Left forelimb (tissue), 1 donor: ENCODE data around the gene NADSYN1.

Experiments used
- DNase-seq: peaks from one replicate; pipeline ENCODE4 v3.0.0-alpha.2; 2018; ENCODE audit warnings: low spot score

The NADSYN1 gene

DNA sequence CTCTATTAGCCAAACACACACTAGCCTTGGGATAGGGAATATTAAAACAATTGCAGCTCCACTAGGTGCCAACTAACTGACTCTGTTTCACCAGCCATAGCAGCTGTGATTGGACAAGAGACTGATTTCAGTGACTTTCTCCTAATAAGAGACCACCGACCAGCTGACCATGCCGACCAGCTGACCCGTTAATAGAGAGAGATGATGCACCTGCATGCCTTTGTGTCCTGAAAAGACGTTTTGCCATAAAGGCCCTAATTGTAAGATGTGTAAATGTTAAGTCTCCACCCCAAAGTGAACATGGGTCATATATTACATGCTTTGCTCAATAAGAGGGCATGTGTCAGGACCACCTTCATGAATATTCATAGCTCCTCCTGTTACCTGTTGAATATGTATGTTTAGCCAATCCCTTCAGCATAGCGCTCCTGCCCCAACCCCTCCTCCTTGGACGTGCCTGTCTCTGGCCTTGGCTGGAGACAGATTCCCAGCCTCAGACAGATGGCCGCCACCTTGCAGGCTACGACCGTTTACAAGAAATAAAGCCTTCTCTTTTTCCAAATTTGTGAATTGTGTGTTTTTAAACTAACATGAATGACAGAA, 1.3 kb upstream of the NADSYN1 start:
- DNase-seq: peak; percentile 42

DNA sequence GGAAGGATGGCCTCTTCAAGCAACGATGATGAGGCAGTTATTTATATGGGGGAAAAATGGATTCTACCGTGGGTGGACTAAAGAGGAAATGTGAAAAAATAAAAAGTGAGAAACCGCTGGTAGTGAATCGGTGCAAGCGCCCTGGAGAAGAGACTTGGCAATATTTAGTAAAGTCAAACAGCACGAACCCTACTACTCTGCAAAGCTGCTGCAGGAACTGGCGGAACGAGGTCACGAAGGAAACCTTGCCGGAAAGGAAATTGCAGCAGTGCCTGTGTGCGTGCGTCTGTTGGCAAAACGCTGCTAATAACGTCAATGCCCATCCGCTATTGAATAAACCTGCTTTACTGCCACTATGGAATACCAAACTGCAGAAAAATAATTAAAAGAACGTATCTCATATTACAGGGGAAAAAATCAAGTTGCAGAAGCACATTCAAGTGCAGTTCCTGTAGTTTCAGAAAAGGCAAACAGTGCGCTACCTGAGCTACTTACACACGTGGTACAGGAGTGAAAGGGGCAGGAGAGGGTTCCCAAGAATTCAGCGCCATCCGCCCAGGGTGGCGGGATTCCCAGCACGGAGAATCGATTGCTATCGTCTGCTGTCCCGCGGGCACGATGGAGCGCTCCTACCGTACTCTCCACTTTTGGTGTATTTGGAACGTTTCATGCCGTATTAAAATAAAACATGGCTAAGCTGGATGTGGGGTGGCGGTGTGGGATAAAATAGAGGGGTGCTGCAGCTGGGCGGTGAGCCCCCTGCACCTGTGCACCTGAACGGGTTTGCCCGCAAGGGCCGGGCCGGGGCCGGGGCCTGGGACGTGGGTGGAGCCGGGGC, 585 bp upstream of the NADSYN1 start:
- DNase-seq: peak; percentile 51

DNA sequence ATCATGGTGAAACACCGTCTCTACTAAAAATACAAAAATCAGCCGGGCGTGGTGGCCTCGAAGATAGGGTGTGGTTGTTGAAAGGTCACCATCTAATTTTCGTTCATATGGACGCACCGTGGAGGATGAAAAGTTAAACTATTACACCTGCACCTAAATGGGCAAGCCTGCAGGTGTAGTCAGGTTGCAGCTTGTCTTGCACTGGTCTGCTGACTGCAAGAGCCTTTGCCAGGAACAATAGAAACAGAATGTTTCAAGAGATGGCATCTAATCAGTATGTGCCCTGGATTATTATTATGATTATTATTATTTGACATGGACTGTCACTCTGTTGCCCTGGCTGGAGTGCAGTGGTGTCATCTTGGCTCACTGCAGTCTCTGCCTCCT, 908 bp downstream of the NADSYN1 start:
- DNase-seq: no peak

- DNase-seq: no peak
Observed at GRCh38 chr11:71454470-71455113, 1.6 kb downstream of the NADSYN1 start.

- no peak for DNase-seq
Observed at GRCh38 chr11:71456294-71456693, 3.3 kb downstream of the NADSYN1 start.

DNA sequence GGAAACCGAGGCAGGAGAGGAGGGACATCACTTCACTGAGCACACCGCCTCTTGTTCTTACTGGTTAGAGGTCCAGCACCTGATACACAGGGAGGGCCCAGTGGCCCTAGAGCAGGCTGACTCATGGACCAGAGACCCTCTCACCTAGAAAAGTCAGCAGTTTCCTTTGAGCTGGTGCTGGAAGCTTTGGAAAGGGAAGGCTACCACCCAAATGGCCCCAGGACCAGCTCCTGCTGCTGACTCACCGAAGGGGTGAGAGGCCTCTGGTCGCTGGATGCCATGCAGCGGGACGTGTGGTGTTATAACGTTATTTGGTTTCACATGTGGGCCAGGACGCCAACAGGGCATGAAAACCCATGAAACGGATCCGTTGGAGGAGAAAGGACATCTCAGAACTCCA, 3.8 kb downstream of the NADSYN1 start:
- no peak for DNase-seq

- no peak for DNase-seq
Observed at GRCh38 chr11:71458146-71459070, 5.4 kb downstream of the NADSYN1 start.

DNA sequence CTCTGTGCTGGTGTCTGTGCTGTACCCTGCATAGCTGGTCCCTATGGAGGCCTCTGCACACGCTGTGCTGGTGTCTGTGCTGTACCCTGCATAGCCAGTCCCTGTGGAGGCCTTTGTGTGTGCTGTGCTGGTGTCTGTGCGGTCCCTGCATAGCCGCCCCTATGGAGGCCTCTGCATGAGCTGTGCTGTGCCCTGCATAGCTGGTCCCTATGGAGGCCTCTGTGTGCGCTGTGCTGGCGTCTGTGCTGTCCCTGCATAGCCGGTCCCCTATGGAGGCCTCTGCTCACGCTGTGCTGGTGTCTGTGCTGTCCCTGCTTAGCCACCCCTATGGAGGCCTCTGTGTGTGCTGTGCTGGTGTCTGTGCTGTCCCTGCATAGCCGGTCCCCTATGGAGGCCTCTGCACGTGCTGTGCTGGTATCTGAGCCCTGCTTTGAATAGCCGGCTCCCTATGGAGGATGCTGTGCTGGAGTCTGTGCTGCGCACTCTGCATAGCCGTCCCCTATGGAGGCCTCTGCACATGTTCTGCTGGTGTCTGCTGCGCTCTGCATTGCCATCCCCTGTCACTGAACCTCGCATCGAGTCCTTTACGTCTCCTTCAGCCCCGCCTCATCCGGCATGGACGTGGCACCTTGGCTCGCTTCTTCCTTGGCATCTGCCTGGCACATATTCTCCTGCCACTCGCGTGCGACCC, 6.2 kb downstream of the NADSYN1 start:
- no peak for DNase-seq

- no peak for DNase-seq
Observed at GRCh38 chr11:71459767-71460320, 6.8 kb downstream of the NADSYN1 start.

DNA sequence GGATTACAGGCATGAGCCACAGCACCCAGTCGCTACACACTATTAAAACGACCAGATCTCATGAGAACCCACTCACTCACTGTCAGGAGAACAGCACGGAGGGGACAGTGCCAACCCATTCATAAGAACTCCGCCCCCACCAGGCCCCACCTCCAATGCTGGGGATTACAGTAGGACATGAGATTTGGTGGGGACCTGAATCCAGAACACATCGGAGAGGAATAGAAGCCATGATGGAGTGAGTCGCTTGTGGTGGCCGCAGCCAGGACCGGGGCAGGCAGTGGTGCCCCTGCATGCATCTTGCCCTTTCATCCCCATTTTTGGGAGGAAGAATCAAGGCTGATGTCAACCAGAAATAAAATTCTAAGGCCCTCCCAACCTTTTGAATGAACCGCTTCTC, 8.7 kb downstream of the NADSYN1 start:
- DNase-seq: no peak

DNA sequence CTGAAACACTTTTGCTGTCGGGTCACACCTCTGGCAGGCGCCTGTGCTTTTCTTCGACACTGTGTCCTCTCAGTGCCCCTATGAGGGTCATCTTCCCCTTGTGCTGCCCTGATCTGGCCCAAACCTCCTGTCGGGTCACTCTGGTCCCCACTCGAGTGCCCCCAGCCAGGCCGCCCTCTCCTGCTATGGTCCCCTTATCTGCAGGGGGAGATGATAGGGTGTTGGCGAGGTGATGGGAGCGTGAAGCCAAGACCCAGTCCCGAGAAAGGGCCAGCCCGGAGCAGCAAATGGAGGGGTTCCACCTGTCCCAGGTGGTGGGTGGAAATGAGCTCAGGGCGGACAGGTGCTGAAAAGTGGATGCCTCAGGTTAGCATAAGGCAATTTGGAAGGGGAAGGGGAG, 9.7 kb downstream of the NADSYN1 start:
- no peak for DNase-seq

GRCh38 chr11:71463331-71464211, 10.6 kb downstream of the NADSYN1 start:
- DNase-seq: no peak

GRCh38 chr11:71465054-71465453, 12.1 kb downstream of the NADSYN1 start:
- no peak for DNase-seq

GRCh38 chr11:71466358-71466757, 13.4 kb downstream of the NADSYN1 start:
- DNase-seq: no peak

GRCh38 chr11:71467164-71467563, 14.2 kb downstream of the NADSYN1 start:
- no peak for DNase-seq

- no peak for DNase-seq
Observed at GRCh38 chr11:71470946-71471345, 17.9 kb downstream of the NADSYN1 start.

DNA sequence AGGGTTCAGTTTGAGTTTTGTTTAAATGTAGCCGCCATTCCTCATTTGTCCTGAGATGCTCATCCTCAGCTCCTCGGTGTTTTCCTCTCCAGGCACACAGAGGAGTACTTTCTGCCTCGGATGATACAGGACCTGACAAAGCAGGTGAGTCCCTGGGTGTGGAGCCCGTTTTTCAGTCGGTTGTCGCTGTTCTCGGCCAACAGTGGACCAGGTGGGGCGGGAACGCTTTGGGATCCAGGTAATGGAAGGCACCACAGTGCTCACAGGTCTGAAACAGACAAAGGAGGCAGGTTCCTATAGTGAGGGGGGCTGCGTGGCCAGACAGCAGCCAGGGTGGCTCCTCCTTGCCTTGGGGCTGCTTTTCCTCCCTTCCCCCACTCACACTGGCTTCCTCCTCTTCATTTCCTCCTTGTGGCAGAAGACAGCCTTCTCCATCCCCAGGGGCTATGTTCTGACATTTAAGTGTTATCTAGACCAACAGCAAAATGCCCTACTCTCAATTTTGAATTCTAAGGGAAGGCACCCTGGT, 19.4 kb downstream of the NADSYN1 start:
- DNase-seq: no peak

DNA sequence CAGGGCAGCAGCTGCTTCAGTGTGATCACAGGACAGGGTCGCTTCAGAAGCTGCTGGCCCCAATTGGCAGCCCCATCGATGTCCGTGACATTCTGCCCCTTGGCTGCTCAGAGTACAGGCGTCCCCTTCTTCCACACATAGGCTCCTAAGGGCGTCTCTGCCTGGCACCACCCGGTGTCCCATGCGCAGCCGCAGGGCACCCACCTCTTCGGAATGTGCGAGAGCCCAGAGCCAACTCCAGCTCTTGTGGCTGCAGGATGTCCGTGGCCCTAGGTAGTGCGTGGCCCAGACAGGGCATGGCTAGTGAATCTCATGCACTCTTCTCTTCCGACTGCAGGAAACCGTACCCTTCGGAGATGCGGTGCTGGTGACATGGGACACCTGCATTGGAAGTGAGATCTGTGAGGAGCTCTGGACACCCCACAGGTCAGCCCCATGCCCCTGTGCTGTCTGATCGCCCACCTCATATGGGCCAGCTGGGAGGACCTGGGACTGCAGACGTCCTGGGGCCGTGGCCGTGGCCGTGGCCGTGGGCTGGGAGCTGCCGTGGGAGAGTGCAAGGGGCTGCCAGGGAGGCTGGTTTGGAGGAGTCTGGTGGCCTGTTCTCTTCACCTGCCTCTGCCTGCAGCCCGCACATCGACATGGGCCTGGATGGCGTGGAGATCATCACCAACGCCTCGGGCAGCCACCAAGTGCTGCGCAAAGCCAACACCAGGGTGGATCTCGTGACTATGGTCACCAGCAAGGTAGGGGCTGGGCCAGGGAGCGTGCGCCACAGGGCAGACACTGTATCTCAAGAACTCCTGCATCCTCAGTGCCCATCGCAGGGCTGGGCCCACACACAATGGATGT, 20.2 kb downstream of the NADSYN1 start:
- DNase-seq: no peak

DNA sequence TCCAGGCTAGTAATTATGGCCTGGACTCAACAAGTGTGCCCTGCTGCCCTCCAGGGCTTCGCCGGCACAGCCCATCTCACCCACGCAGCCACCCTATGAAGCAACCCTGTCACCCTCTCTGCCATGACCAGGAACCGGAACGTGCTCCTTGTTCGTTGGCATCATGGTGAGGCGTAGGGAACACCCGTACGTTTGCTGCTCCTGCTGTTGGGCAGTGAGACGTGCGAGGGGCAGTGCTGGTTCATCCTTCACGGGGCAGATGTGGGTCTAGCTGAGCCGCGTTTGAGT, 20.7 kb downstream of the NADSYN1 start:
- DNase-seq: no peak
